Testis (tissue), 3 donors: Measurements from ENCODE around the gene ATP1A4. TPM values are rescaled to one million over a fixed set of nuclear protein-coding genes. Genes with fewer than 3 reads are reported as not detected.

ENCODE experiments used
- DNase-seq: peaks from one replicate; pipeline ENCODE4 v3.0.0-alpha.2; 2019
- H3K27ac ChIP-seq, 2 donors: fragments of 200-600 bp; sonication (generic); one replicate each; pipeline ENCODE4 v1.5.1; 2019
- H3K27me3 ChIP-seq: fragments of 200-600 bp; sonication (generic); one replicate; pipeline ENCODE4 v1.5.1; 2019
- H3K36me3 ChIP-seq: fragments of 200-600 bp; sonication (generic); one replicate; pipeline ENCODE4 v1.5.1; 2017; ENCODE audit warnings: low read depth; ENCODE audit errors: missing control alignments
- H3K4me1 ChIP-seq: fragments of 200-600 bp; sonication (generic); one replicate; pipeline ENCODE4 v1.5.1; 2019
- H3K4me3 ChIP-seq, 2 donors: fragments of 200-600 bp; sonication (generic); one replicate each; pipeline ENCODE4 v1.5.1; 2017 to 2019
- H3K9me3 ChIP-seq: fragments of 200-600 bp; sonication (generic); one replicate; pipeline ENCODE4 v1.5.1; 2017
- CTCF ChIP-seq, 3 experiments: fragments of 450-650 bp in 2 of 3; fragments of 200-600 bp in 1 of 3; sonication (generic) in 1 of 3; IDR thresholded peaks; one replicate each; pipeline ENCODE4 v1.5.1; 2016 to 2019; ENCODE audit warnings: antibody characterized with exemption in 3 of 3, mild to moderate bottlenecking in 2 of 3, moderate library complexity in 1 of 3
- POLR2A ChIP-seq: fragments of 450-650 bp; IDR thresholded peaks from one replicate; pipeline ENCODE4 v1.6.1; 2017; ENCODE audit warnings: antibody characterized with exemption, mild to moderate bottlenecking, moderate library complexity
- whole genome bisulfite sequencing, 2 donors: methylation state at CpG; one replicate each; pipeline ENCODE4 v1.1.5; 2018; 5-methylcytosine and 5-hydroxymethylcytosine counted together
- intact Hi-C: fragments of 100-400 bp; cut with DNase I; formaldehyde crosslinking; loops from one replicate; pipeline ENCODE4 v1.15.1; 2023; ENCODE audit warnings: low total_unique reads
- polyA plus RNA-seq: library from polyadenylated mRNA; stranded (reverse); fragments of 350-450 nt; fragmentation: Illumina TruSeq; extraction: RNeasy Lipid Tissue Mini Kit (QIAGEN cat#74804); gene quantifications from one replicate; pipeline ENCODE4 v1.2.3, GENCODE V29; 2014; ENCODE audit warnings: low read depth, low replicate concordance; ENCODE audit not compliant: insufficient read depth
- total RNA-seq, 2 donors: library from RNA; depleted of rRNA; stranded (reverse); fragments of >200 nt; gene quantifications; one replicate each; pipeline ENCODE4 v1.2.3, GENCODE V29; 2016

The ATP1A4 gene
- total and polyA plus RNA-seq, 3 donors from 2014 or later: 13.3 to 38.6 (median 23.0) TPM

GRCh38 chr1:160225345-160225744 is 73.9 kb downstream of the ATP1A4 start:
- no peaks in the 10 kb centered on the region for H3K9me3 ChIP-seq
- no peak for DNase-seq
- intact Hi-C loops: no loop called here
- H3K36me3 ChIP-seq: no peaks in the 10 kb centered on the region
- H3K27ac ChIP-seq: no peak overlapping the region
- H3K4me1 ChIP-seq: no peaks in the 10 kb centered on the region
- TF ChIP-seq POLR2A (no peak), CTCF (IDR thresholded peaks at IDR 0.05) (no peak)
- no peaks in the 10 kb centered on the region for H3K27me3 ChIP-seq
- 70 to 80% methylated on average over 2 of the region's 2 CpGs for WGBS, 2 donors
- no peak overlapping the region for H3K4me3 ChIP-seq

- Histone ChIP-seq H3K36me3 (no peaks in the 10 kb centered on the region), H3K4me1 (no peaks in the 10 kb centered on the region), H3K9me3 (no peaks in the 10 kb centered on the region), H3K27me3 (no peaks in the 10 kb centered on the region), H3K27ac (no peak overlapping the region), H3K4me3 (no peak overlapping the region)
- no peak for DNase-seq
- TF ChIP-seq POLR2A (no peak), CTCF (IDR thresholded peaks at IDR 0.05) (no peak)
- 89% methylated on average over 2 of the region's 2 CpGs for WGBS, 2 donors
- intact Hi-C loops: no loop called here
Observed at GRCh38 chr1:160226623-160227022, 75.2 kb downstream of the ATP1A4 start.

GRCh38 chr1:160227034-160227433 is 75.6 kb downstream of the ATP1A4 start:
- intact Hi-C loops: no loop called here
- TF ChIP-seq CTCF (IDR thresholded peaks at IDR 0.05): no peak
- no peaks in the 10 kb centered on the region for H3K36me3 ChIP-seq
- DNase-seq: no peak
- no peaks in the 10 kb centered on the region for H3K9me3 ChIP-seq
- H3K27ac ChIP-seq: no peak overlapping the region
- H3K4me1 ChIP-seq: no peaks in the 10 kb centered on the region
- H3K4me3 ChIP-seq: no peak overlapping the region
- 86 to 91% methylated on average over 4 of the region's 4 CpGs for WGBS, 2 donors
- H3K27me3 ChIP-seq: no peaks in the 10 kb centered on the region

- intact Hi-C loops: no loop called here
- WGBS, 2 donors: 88 to 96% methylated on average over 1 of the region's 1 CpG
- no peak for DNase-seq
- Histone ChIP-seq H3K27ac (no peak overlapping the region), H3K4me3 (no peak overlapping the region), H3K4me1 (no peaks in the 10 kb centered on the region), H3K27me3 (no peaks in the 10 kb centered on the region), H3K9me3 (no peaks in the 10 kb centered on the region), H3K36me3 (no peaks in the 10 kb centered on the region)
- TF ChIP-seq POLR2A: no peak
- TF ChIP-seq CTCF (IDR thresholded peaks at IDR 0.05): no peak
Observed at GRCh38 chr1:160227561-160227960, 76.2 kb downstream of the ATP1A4 start.

GRCh38 chr1:160228431-160228830 is 77.0 kb downstream of the ATP1A4 start:
- H3K27ac ChIP-seq: no peak overlapping the region
- no peak overlapping the region for H3K4me3 ChIP-seq
- no peaks in the 10 kb centered on the region for H3K9me3 ChIP-seq
- no peaks in the 10 kb centered on the region for H3K36me3 ChIP-seq
- no peaks in the 10 kb centered on the region for H3K4me1 ChIP-seq
- intact Hi-C loops: no loop called here
- no peak for DNase-seq
- TF ChIP-seq POLR2A (no peak), CTCF (IDR thresholded peaks at IDR 0.05) (no peak)
- no peaks in the 10 kb centered on the region for H3K27me3 ChIP-seq
